GM21737 (cell line): ENCODE results near the gene GALC.

Experiments
- ATAC-seq: cut with Tn5 transposase; IDR thresholded peaks from one replicate; pipeline ENCODE4 v1.9.1; 2021; ENCODE audit warnings: mild to moderate bottlenecking, moderate library complexity; ENCODE audit not compliant: unreplicated experiment

GALC gene

GRCh38 chr14:88007608-88008007 is 14.6 kb upstream of the GALC start:
- no peak for ATAC-seq

GRCh38 chr14:88005978-88006851 is 13.2 kb upstream of the GALC start:
- ATAC-seq: peak; percentile 87

GRCh38 chr14:88005050-88005481 is 12.1 kb upstream of the GALC start, which contains the start of gene GPR65:
Gene GPR65, plus strand, starts transcription at chr14:88005135. Its CDS starts 5,713 bp downstream, at chr14:88010848.
- peak; percentile 62 for ATAC-seq

GRCh38 chr14:88004506-88005036 is 11.6 kb upstream of the GALC start:
- ATAC-seq: no peak

GRCh38 chr14:88003425-88003824 is 10.4 kb upstream of the GALC start:
- no peak for ATAC-seq

GRCh38 chr14:88002421-88003075 is 9.6 kb upstream of the GALC start:
- no peak for ATAC-seq

GRCh38 chr14:87999277-87999676 is 6.3 kb upstream of the GALC start:
- ATAC-seq: no peak

- ATAC-seq: no peak
These were observed 5.5 kb upstream of the GALC start for GRCh38 chr14:87998482-87998881.

- ATAC-seq: no peak
These were observed 3.3 kb upstream of the GALC start for GRCh38 chr14:87996291-87996592.

GRCh38 chr14:87995500-87996290 is 2.7 kb upstream of the GALC start:
- no peak for ATAC-seq

GRCh38 chr14:87994974-87995373 is 2.0 kb upstream of the GALC start:
- ATAC-seq: peak; percentile 25

GRCh38 chr14:87992346-87992717 is 650 bp downstream of the GALC start:
- peak; percentile 6 for ATAC-seq

- ATAC-seq: no peak
These were observed 2.3 kb downstream of the GALC start for GRCh38 chr14:87990682-87991081.

GRCh38 chr14:87989956-87990299 is 3.1 kb downstream of the GALC start:
- ATAC-seq: no peak

- ATAC-seq: no peak
These were observed 3.6 kb downstream of the GALC start for GRCh38 chr14:87989221-87989955.

- ATAC-seq: no peak
These were observed 13.3 kb downstream of the GALC start for GRCh38 chr14:87979689-87980088.

- ATAC-seq: no peak
These were observed 17.3 kb downstream of the GALC start for GRCh38 chr14:87975636-87976035.

GRCh38 chr14:87971010-87971409 is 22.0 kb downstream of the GALC start:
- peak; percentile 78 for ATAC-seq

- ATAC-seq: no peak
These were observed 25.5 kb downstream of the GALC start for GRCh38 chr14:87967496-87967895.

GRCh38 chr14:87966816-87967215 is 26.2 kb downstream of the GALC start:
- ATAC-seq: no peak

GRCh38 chr14:87961246-87961645 is 31.7 kb downstream of the GALC start:
- no peak for ATAC-seq
